ENCODE measurements around the gene RPL5. TPM values are rescaled to one million over a fixed set of nuclear protein-coding genes. Genes with fewer than 3 reads are reported as not detected.

The RPL5 gene
- total and polyA plus RNA-seq, 2 experiments from 2014 or later, result 726 to 1,737 TPM

DNA sequence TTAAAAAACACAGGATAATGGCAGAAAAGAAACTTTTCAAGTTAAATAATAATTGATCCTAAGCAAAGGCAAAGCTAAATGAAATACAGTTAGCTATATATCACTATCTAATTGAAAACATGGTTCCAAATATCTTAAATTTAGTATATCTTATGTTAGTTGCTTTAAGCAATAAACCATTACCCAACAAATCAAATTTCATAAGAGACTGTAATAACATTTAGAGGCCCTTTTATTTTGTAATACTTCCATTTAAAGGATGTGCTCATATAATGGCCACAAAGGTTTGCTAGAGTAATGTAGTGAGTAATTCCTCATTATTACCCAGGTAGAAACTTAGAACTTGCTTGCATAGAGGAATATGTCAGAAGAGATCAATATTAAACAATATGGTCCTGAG is 32.3 kb downstream of the RPL5 start:
- no peaks in the 10 kb centered on the region for H4K20me1 ChIP-seq (ENCODE audit: insufficient read depth, poor library complexity, severe bottlenecking)
- TF ChIP-seq EZH2 (IDR thresholded peaks at IDR 0.05; ENCODE audit: borderline replicate concordance) (no peak), EZH2phosphoT487 (IDR thresholded peaks at IDR 0.05; ENCODE audit: low read depth, severe bottlenecking, unreplicated experiment) (no peak)
- TF ChIP-seq, protein P1, sequence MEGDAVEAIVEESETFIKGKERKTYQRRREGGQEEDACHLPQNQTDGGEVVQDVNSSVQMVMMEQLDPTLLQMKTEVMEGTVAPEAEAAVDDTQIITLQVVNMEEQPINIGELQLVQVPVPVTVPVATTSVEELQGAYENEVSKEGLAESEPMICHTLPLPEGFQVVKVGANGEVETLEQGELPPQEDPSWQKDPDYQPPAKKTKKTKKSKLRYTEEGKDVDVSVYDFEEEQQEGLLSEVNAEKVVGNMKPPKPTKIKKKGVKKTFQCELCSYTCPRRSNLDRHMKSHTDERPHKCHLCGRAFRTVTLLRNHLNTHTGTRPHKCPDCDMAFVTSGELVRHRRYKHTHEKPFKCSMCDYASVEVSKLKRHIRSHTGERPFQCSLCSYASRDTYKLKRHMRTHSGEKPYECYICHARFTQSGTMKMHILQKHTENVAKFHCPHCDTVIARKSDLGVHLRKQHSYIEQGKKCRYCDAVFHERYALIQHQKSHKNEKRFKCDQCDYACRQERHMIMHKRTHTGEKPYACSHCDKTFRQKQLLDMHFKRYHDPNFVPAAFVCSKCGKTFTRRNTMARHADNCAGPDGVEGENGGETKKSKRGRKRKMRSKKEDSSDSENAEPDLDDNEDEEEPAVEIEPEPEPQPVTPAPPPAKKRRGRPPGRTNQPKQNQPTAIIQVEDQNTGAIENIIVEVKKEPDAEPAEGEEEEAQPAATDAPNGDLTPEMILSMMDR (IDR thresholded peaks at IDR 0.05; ENCODE audit: poor library complexity), result no peak
- H3K36me3 ChIP-seq (replicated peaks; ENCODE audit: insufficient read depth, low read depth), result no peaks in the 10 kb centered on the region
- no peaks in the 10 kb centered on the region for H3K4me1 ChIP-seq (ENCODE audit: insufficient read depth)
- no peak overlapping the region for H3K4me2 ChIP-seq
- no peaks in the 10 kb centered on the region for H3K9me3 ChIP-seq (ENCODE audit: low read depth)
- H3K79me2 ChIP-seq, result no peaks in the 10 kb centered on the region
- H3K27ac ChIP-seq, result no peak overlapping the region
- no peak overlapping the region for H3K4me3 ChIP-seq
- no peaks in the 10 kb centered on the region for H3K9me2 ChIP-seq (replicated peaks; ENCODE audit: insufficient read depth)
- H2AFZ ChIP-seq, result no peak overlapping the region
- no peaks in the 10 kb centered on the region for H3K27me3 ChIP-seq
- DNase-seq (ENCODE audit: low spot score), result no peak

DNA sequence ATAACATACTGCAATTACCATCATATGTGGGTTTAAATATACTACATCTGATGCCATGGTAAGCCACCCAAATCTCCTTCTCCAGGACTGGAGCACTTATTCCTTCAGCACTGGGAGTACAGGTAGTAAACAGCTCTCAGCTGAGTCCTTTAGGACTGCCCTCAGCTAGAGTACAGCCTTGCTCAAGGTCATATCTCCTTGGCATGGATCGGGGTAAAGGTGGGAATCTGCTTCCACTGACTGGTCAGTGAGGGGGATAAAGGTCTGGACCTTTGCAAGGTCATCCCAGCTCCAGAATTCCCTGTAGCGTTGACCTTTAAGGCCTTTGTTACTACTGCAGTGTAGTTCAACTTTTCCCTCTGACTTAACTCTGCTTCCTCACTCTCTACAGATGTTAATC is 38.8 kb downstream of the RPL5 start:
- Histone ChIP-seq H3K79me2 (no peaks in the 10 kb centered on the region), H3K36me3 (replicated peaks; ENCODE audit: insufficient read depth, low read depth) (no peaks in the 10 kb centered on the region), H3K27ac (no peak overlapping the region), H3K4me1 (ENCODE audit: insufficient read depth) (no peaks in the 10 kb centered on the region), H3K9me2 (replicated peaks; ENCODE audit: insufficient read depth) (no peaks in the 10 kb centered on the region), H3K4me2 (no peak overlapping the region), H2AFZ (no peak overlapping the region), H3K27me3 (no peaks in the 10 kb centered on the region), H4K20me1 (ENCODE audit: insufficient read depth, poor library complexity, severe bottlenecking) (no peaks in the 10 kb centered on the region), H3K4me3 (no peak overlapping the region), H3K9me3 (ENCODE audit: low read depth) (no peaks in the 10 kb centered on the region)
- no peak for DNase-seq (ENCODE audit: low spot score)
- no peak for TF ChIP-seq EZH2phosphoT487 (IDR thresholded peaks at IDR 0.05; ENCODE audit: low read depth, severe bottlenecking, unreplicated experiment)
- TF ChIP-seq EZH2 (IDR thresholded peaks at IDR 0.05; ENCODE audit: borderline replicate concordance), result no peak
- TF ChIP-seq, protein P1 (IDR thresholded peaks at IDR 0.05; ENCODE audit: poor library complexity), result no peak
- WGBS (ENCODE audit: low lambda C conversion rate, missing lambda C conversion rate), result 95% methylated on average over 2 of the region's 2 CpGs

DNA sequence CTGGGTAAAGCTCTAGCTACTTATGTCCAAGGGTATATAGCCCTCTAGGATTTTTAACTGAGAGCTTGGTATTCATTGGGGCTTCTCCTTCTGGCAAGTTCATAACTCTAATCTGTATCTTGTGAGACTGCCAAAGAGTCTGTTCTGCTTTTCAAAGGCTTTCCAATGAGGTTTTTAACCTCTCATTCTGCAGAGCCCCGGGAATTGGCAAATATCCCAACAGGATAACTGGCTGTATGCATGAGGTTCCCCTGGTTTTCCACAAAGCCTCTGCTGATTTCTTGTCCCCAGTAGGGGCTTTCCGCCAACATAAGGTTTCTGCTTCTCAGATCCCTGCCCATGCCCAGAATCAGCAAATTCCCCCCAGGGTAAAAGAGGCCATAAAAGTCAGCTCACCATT is 40.9 kb downstream of the RPL5 start:
- Histone ChIP-seq H3K27me3 (no peaks in the 10 kb centered on the region), H4K20me1 (ENCODE audit: insufficient read depth, poor library complexity, severe bottlenecking) (no peaks in the 10 kb centered on the region), H3K79me2 (no peaks in the 10 kb centered on the region), H3K4me1 (ENCODE audit: insufficient read depth) (no peaks in the 10 kb centered on the region), H3K36me3 (replicated peaks; ENCODE audit: insufficient read depth, low read depth) (no peaks in the 10 kb centered on the region), H3K9me3 (ENCODE audit: low read depth) (no peaks in the 10 kb centered on the region), H3K27ac (no peak overlapping the region), H3K4me3 (no peak overlapping the region), H3K9me2 (replicated peaks; ENCODE audit: insufficient read depth) (no peaks in the 10 kb centered on the region), H2AFZ (no peak overlapping the region), H3K4me2 (no peak overlapping the region)
- 93% methylated on average over 2 of the region's 2 CpGs for WGBS (ENCODE audit: low lambda C conversion rate, missing lambda C conversion rate)
- DNase-seq (ENCODE audit: low spot score), result no peak
- TF ChIP-seq EZH2phosphoT487 (IDR thresholded peaks at IDR 0.05; ENCODE audit: low read depth, severe bottlenecking, unreplicated experiment) (no peak), EZH2 (IDR thresholded peaks at IDR 0.05; ENCODE audit: borderline replicate concordance) (no peak)
- TF ChIP-seq, protein P1 (IDR thresholded peaks at IDR 0.05; ENCODE audit: poor library complexity), result no peak

DNA sequence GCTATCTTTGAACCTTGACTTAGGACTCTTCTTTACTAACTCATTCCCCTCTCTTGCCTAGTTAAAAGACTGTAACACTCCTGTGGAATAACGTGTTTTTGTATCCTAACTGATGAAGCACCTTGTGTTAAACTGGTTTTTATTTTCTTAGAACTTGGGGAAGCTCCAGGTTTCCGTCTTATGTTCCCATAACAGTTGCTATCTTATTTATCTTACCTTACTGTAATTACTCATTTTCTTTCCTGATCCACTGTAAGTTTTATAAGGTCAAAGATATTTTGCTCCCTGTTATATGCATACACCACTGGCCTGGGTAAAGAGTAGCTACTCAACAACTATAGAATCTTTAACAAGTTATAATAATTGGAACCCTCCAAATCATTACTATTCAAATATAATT is 43.1 kb downstream of the RPL5 start:
- no peaks in the 10 kb centered on the region for H3K27me3 ChIP-seq
- no peaks in the 10 kb centered on the region for H3K36me3 ChIP-seq (replicated peaks; ENCODE audit: insufficient read depth, low read depth)
- H3K4me3 ChIP-seq, result no peak overlapping the region
- no peak overlapping the region for H2AFZ ChIP-seq
- no peaks in the 10 kb centered on the region for H3K9me2 ChIP-seq (replicated peaks; ENCODE audit: insufficient read depth)
- no peak overlapping the region for H3K27ac ChIP-seq
- 82% methylated on average over 2 of the region's 2 CpGs for WGBS (ENCODE audit: low lambda C conversion rate, missing lambda C conversion rate)
- H3K4me2 ChIP-seq, result no peak overlapping the region
- no peaks in the 10 kb centered on the region for H3K4me1 ChIP-seq (ENCODE audit: insufficient read depth)
- TF ChIP-seq EZH2phosphoT487 (IDR thresholded peaks at IDR 0.05; ENCODE audit: low read depth, severe bottlenecking, unreplicated experiment) (no peak), EZH2 (IDR thresholded peaks at IDR 0.05; ENCODE audit: borderline replicate concordance) (no peak)
- TF ChIP-seq, protein P1 (IDR thresholded peaks at IDR 0.05; ENCODE audit: poor library complexity), result no peak
- no peaks in the 10 kb centered on the region for H3K79me2 ChIP-seq
- DNase-seq (ENCODE audit: low spot score), result no peak
- no peaks in the 10 kb centered on the region for H4K20me1 ChIP-seq (ENCODE audit: insufficient read depth, poor library complexity, severe bottlenecking)
- H3K9me3 ChIP-seq (ENCODE audit: low read depth), result no peaks in the 10 kb centered on the region
